ENCODE measurements around the gene MAPKAPK2.
A peak's percentile ranks its signal among the peaks of the same experiment; 100 is the strongest.

MAPKAPK2 gene

GRCh38 chr1:206704226-206704625, 19.5 kb downstream of the MAPKAPK2 start:
- no peak for DNase-seq (ENCODE audit: low read depth)
- no peak for TF ChIP-seq CTCF (IDR thresholded peaks at IDR 0.05; ENCODE audit: control insufficient read depth, insufficient read depth, low read depth, low read length, missing control alignments)
- H3K4me3 ChIP-seq (ENCODE audit: control insufficient read depth, low read depth, low read length), result no peak overlapping the region

DNA sequence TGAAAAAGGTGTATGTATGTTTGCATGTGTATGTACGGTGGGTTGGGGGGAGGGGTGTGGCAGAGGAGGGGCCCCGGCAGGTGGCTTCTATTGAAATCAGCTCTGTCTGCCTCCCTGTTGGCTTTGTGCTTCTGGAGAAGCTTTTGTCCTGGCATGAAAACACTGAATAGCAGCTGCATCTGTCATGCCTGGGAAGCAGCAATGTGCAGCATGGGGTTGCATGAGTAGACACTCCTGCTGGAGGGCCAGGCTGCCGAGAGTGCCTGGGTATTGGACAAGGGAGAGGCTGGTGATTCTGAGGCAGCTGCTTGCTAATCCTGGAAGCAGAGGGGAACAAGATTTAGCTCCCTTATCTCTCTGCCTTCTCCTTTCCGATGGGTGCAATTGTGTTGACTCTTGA, 20.5 kb downstream of the MAPKAPK2 start:
- peak; percentile 55 for DNase-seq (ENCODE audit: low read depth)
- no peak overlapping the region for H3K4me3 ChIP-seq (ENCODE audit: control insufficient read depth, low read depth, low read length)
- TF ChIP-seq CTCF (IDR thresholded peaks at IDR 0.05; ENCODE audit: control insufficient read depth, insufficient read depth, low read depth, low read length, missing control alignments), result no peak

GRCh38 chr1:206705726-206706297, 21.1 kb downstream of the MAPKAPK2 start:
- no peak overlapping the region for H3K4me3 ChIP-seq (ENCODE audit: control insufficient read depth, low read depth, low read length)
- no peak for DNase-seq (ENCODE audit: low read depth)
- no peak for TF ChIP-seq CTCF (IDR thresholded peaks at IDR 0.05; ENCODE audit: control insufficient read depth, insufficient read depth, low read depth, low read length, missing control alignments)

DNA sequence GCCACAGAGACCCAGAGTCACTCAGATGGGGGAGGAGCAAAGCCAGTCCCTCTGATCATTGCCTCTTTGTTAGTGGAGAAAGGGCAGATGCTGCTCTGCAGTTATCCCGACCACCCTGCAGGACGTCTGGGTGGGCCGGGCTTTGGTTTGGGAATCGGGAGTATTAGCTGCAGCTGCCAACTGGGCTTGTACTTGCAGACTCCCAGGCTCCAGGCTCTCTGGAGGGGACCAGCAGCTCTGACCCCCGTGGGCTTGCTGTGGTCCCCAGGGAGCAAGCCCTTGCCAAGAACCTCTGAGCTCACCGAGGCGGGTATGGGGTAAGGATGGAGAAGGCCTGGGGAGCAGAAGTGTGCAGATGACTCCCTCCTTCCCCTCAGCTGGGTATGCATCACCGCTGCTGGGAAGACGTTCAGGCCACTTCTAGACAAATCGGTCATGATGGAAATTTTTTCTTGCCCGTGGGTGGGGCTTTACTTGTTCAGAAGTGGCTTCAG, 21.6 kb downstream of the MAPKAPK2 start:
- DNase-seq (ENCODE audit: low read depth), result peak; percentile 78
- H3K4me3 ChIP-seq (ENCODE audit: control insufficient read depth, low read depth, low read length), result no peak overlapping the region
- no peak for TF ChIP-seq CTCF (IDR thresholded peaks at IDR 0.05; ENCODE audit: control insufficient read depth, insufficient read depth, low read depth, low read length, missing control alignments)

GRCh38 chr1:206706806-206707366, 22.2 kb downstream of the MAPKAPK2 start:
- no peak for TF ChIP-seq CTCF (IDR thresholded peaks at IDR 0.05; ENCODE audit: control insufficient read depth, insufficient read depth, low read depth, low read length, missing control alignments)
- H3K4me3 ChIP-seq (ENCODE audit: control insufficient read depth, low read depth, low read length), result no peak overlapping the region
- DNase-seq (ENCODE audit: low read depth), result no peak

DNA sequence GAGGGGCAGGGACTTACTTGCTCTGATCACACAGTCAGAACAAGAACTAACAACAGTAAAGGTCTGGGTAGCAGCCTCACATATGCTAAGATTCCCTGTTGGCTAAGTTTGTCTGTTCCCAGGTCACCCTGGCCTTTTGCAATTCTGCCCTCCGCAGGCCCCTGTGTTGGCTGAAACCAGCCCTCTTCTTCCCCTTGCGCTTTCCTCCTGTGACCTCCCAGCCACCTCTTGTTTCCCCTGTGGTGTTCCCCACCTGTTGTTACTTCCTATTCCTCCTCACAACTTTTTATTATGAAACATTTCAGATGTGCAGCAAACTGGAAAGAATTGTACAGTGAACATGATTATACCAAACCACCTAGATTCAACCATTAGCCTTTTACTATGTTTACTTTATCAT, 23.4 kb downstream of the MAPKAPK2 start:
- no peak for DNase-seq (ENCODE audit: low read depth)
- H3K4me3 ChIP-seq (ENCODE audit: control insufficient read depth, low read depth, low read length), result no peak overlapping the region
- TF ChIP-seq CTCF (IDR thresholded peaks at IDR 0.05; ENCODE audit: control insufficient read depth, insufficient read depth, low read depth, low read length, missing control alignments), result no peak

Data from AG09309 (cell line).